HepG2 (cell line): ENCODE results near the gene TTC39C. TPM values are rescaled to one million over a fixed set of nuclear protein-coding genes. Genes with fewer than 3 reads are reported as not detected.

Experiments used
- BORCS8-MEF2B ChIP-seq: sonication (generic); formaldehyde crosslinking; IDR thresholded peaks from 2 replicates; pipeline ENCODE4 v1.8.0; 2022; ENCODE audit warnings: mild to moderate bottlenecking, missing genetic modification reagents
- CSRNP1 ChIP-seq: sonication (generic); formaldehyde crosslinking; IDR thresholded peaks from 2 replicates; pipeline ENCODE4 v1.8.1; 2023; ENCODE audit warnings: mild to moderate bottlenecking, missing genetic modification reagents
- ELF1 ChIP-seq: sonication (generic); formaldehyde crosslinking; IDR thresholded peaks from 2 replicates; pipeline ENCODE4 v1.4.0; 2020; ENCODE audit warnings: missing genetic modification reagents
- GATAD2A ChIP-seq: IDR thresholded peaks from 2 replicates; pipeline ENCODE4 v1.6.1; 2016
- MAFK ChIP-seq, 2 experiments: IDR thresholded peaks in 1 of 2; conservative IDR thresholded peaks in 1 of 2; 2 replicates each; pipeline ENCODE4 v1.6.1; 2011; ENCODE audit warnings: improper control_type of control experiment in 2 of 2, low read length in 2 of 2
- MIER3 ChIP-seq: IDR thresholded peaks from 2 replicates; pipeline ENCODE4 v1.6.1; 2016; ENCODE audit warnings: missing compliant biosample characterization, borderline replicate concordance
- NR2F6 ChIP-seq, 2 experiments: IDR thresholded peaks; 2 replicates each; pipeline ENCODE4 v1.6.1; 2016; ENCODE audit warnings: antibody characterized with exemption in 1 of 2, mild to moderate bottlenecking in 1 of 2
- PAXIP1 ChIP-seq: sonication (generic); formaldehyde crosslinking; conservative IDR thresholded peaks from 2 replicates; pipeline ENCODE4 v1.4.0; 2020; ENCODE audit warnings: mild to moderate bottlenecking, missing genetic modification reagents, moderate library complexity
- PHF20 ChIP-seq: sonication (generic); formaldehyde crosslinking; IDR thresholded peaks from 2 replicates; pipeline ENCODE4 v1.5.0; 2020; ENCODE audit warnings: mild to moderate bottlenecking, missing genetic modification reagents
- TBX3 ChIP-seq: fragments of 450-650 bp; IDR thresholded peaks from 2 replicates; pipeline ENCODE4 v1.6.1; 2017; ENCODE audit warnings: antibody characterized with exemption, mild to moderate bottlenecking, inconsistent platforms, borderline replicate concordance
- ZFP36L1 ChIP-seq: sonication (generic); formaldehyde crosslinking; IDR thresholded peaks from 2 replicates; pipeline ENCODE4 v1.8.0; 2022; ENCODE audit warnings: mild to moderate bottlenecking, missing genetic modification reagents, moderate library complexity
- ZNF180 ChIP-seq: sonication (generic); formaldehyde crosslinking; IDR thresholded peaks from 2 replicates; pipeline ENCODE4 v1.4.0; 2020; ENCODE audit warnings: low read depth, missing genetic modification reagents, borderline replicate concordance
- ZNF205 ChIP-seq: IDR thresholded peaks from 2 replicates; pipeline ENCODE4 v1.6.1; 2018; ENCODE audit warnings: missing biosample characterization, missing genetic modification reagents
- ZNF326 ChIP-seq: sonication (generic); formaldehyde crosslinking; IDR thresholded peaks from 2 replicates; pipeline ENCODE4 v1.4.0; 2020; ENCODE audit warnings: missing genetic modification reagents, borderline replicate concordance
- ZNF660 ChIP-seq: sonication (generic); formaldehyde crosslinking; IDR thresholded peaks from 2 replicates; pipeline ENCODE4 v1.5.1; 2020; ENCODE audit warnings: mild to moderate bottlenecking, low read depth, missing genetic modification reagents, borderline replicate concordance
- ZNF703 ChIP-seq: sonication (generic); formaldehyde crosslinking; IDR thresholded peaks from 2 replicates; pipeline ENCODE4 v1.5.1; 2020; ENCODE audit warnings: missing genetic modification reagents, mild to moderate bottlenecking, moderate library complexity, borderline replicate concordance
- ZNF747 ChIP-seq: sonication (generic); formaldehyde crosslinking; IDR thresholded peaks from 2 replicates; pipeline ENCODE4 v1.8.1; 2023; ENCODE audit warnings: missing genetic modification reagents, mild to moderate bottlenecking, borderline replicate concordance
- polyA plus RNA-seq, 8 experiments: library from polyadenylated mRNA; depleted of rRNA in 3 of 8; stranded (reverse) in 7 of 8; unstranded in 1 of 8; fragments of >200 nt; fragmentation: Illumina TruSeq in 4 of 8; extraction: Trizol in 4 of 8; gene quantifications; 2 replicates each; pipeline versions ENCODE4 v1.2.1 to v1.2.3, GENCODE V29; 2011 to 2016; ENCODE audit warnings: low read depth in 4 of 8, missing spikeins in 1 of 8, mixed read lengths in 1 of 8; ENCODE audit not compliant: insufficient read depth in 1 of 8
- total RNA-seq, 5 experiments: library from RNA; depleted of rRNA; stranded (reverse); fragments of >200 nt; fragmentation: Illumina TruSeq; extraction: Trizol; gene quantifications; 2 replicates each; pipeline ENCODE4 v1.2.3, GENCODE V29; 2016; ENCODE audit warnings: low read depth in 1 of 5
- TF ChIP-seq, protein P1 (sequence below): sonication (generic); formaldehyde crosslinking; IDR thresholded peaks from 2 replicates; pipeline ENCODE4 v1.5.0; 2020; ENCODE audit warnings: mild to moderate bottlenecking, missing genetic modification reagents, borderline replicate concordance

TTC39C gene
- total and polyA plus RNA-seq, 2 of the 13 experiments (the other 11 are each of a cell fraction or from before 2014, with no cell fraction given): 19.1 to 25.9 TPM

- TF ChIP-seq ZNF326 (CRISPR knock-in tag) (no peak), PHF20 (CRISPR knock-in tag) (peak; percentile 26; the same call in 1 of the 2 replicates), GATAD2A (no peak), MIER3 (no peak), NR2F6 (IDR thresholded peaks at IDR 0.05) (no peak), NR2F6 (CRISPR knock-in tag; IDR thresholded peaks at IDR 0.05) (no peak), ZNF703 (no peak), MAFK (conservative IDR thresholded peaks at IDR 0.05 in 1 of 2, IDR thresholded peaks at IDR 0.05 in 1 of 2; ENCODE audit: low read length in 2 of 2) (no peak), BORCS8-MEF2B (no peak), ZNF747 (CRISPR knock-in tag) (no peak), ZNF660 (CRISPR knock-in tag) (no peak), ELF1 (no peak), ZFP36L1 (CRISPR knock-in tag) (no peak), TBX3 (no peak), ZNF180 (CRISPR knock-in tag) (no peak), CSRNP1 (CRISPR knock-in tag) (peak; percentile 59), PAXIP1 (no peak), ZNF205 (no peak)
- TF ChIP-seq, protein P1, sequence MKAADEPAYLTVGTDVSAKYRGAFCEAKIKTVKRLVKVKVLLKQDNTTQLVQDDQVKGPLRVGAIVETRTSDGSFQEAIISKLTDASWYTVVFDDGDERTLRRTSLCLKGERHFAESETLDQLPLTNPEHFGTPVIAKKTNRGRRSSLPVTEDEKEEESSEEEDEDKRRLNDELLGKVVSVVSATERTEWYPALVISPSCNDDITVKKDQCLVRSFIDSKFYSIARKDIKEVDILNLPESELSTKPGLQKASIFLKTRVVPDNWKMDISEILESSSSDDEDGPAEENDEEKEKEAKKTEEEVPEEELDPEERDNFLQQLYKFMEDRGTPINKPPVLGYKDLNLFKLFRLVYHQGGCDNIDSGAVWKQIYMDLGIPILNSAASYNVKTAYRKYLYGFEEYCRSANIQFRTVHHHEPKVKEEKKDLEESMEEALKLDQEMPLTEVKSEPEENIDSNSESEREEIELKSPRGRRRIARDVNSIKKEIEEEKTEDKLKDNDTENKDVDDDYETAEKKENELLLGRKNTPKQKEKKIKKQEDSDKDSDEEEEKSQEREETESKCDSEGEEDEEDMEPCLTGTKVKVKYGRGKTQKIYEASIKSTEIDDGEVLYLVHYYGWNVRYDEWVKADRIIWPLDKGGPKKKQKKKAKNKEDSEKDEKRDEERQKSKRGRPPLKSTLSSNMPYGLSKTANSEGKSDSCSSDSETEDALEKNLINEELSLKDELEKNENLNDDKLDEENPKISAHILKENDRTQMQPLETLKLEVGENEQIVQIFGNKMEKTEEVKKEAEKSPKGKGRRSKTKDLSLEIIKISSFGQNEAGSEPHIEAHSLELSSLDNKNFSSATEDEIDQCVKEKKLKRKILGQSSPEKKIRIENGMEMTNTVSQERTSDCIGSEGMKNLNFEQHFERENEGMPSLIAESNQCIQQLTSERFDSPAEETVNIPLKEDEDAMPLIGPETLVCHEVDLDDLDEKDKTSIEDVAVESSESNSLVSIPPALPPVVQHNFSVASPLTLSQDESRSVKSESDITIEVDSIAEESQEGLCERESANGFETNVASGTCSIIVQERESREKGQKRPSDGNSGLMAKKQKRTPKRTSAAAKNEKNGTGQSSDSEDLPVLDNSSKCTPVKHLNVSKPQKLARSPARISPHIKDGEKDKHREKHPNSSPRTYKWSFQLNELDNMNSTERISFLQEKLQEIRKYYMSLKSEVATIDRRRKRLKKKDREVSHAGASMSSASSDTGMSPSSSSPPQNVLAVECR (CRISPR knock-in tag): 0 out of 2 replicates have a peak, but pooled peaks have one; percentile 35
Observed at GRCh38 chr18:24014062-24014985, at the start of gene TTC39C (continued).
